Mesothelial cell of epicardium (in vitro differentiated cells): ENCODE data around the gene SNTG2. TPM values are rescaled to one million over a fixed set of nuclear protein-coding genes. Genes with fewer than 3 reads are reported as not detected.

Experiments used
- DNase-seq, 2 experiments: peaks; one replicate each; pipeline ENCODE4 v3.0.0; 2021; ENCODE audit warnings: low spot score in 2 of 2; ENCODE audit not compliant: unreplicated experiment in 2 of 2
- H3K27ac Mint-ChIP-seq: 2 replicates; pipeline ENCODE4 v1.8.0; 2021; ENCODE audit warnings: mixed read lengths
- H3K27me3 Mint-ChIP-seq: 2 replicates; pipeline ENCODE4 v1.8.0; 2021; ENCODE audit warnings: low read depth, mixed read lengths
- H3K36me3 Mint-ChIP-seq: 2 replicates; pipeline ENCODE4 v1.8.0; 2021; ENCODE audit warnings: mixed read lengths
- H3K4me1 Mint-ChIP-seq: 2 replicates; pipeline ENCODE4 v1.8.0; 2021; ENCODE audit warnings: mixed read lengths
- H3K4me3 Mint-ChIP-seq: 2 replicates; pipeline ENCODE4 v1.8.0; 2021; ENCODE audit warnings: mild to moderate bottlenecking, moderate library complexity, mixed read lengths
- H3K9me3 Mint-ChIP-seq: 2 replicates; pipeline ENCODE4 v1.8.0; 2021; ENCODE audit warnings: mixed read lengths
- CTCF ChIP-seq: fragments of 200-600 bp; sonication (generic); IDR thresholded peaks from one replicate; pipeline ENCODE4 v1.5.0; 2021; ENCODE audit warnings: antibody characterized with exemption; ENCODE audit not compliant: unreplicated experiment
- total RNA-seq: library from RNA; stranded (reverse); gene quantifications from 3 replicates; pipeline ENCODE4 v1.2.1, GENCODE V29; 2021

Gene SNTG2
- total RNA-seq, 1 donor from 2014 or later = not detected

GRCh38 chr2:1402064-1402463 lies 451.4 kb downstream of the SNTG2 start:
- Mint-ChIP-seq H3K27me3 (peaks cover 12% of the 10 kb centered on the region), H3K4me3 (no peak overlapping the region), H3K4me1 (no peaks in the 10 kb centered on the region), H3K36me3 (no peaks in the 10 kb centered on the region), H3K9me3 (peaks cover 3% of the 10 kb centered on the region), H3K27ac (no peak overlapping the region)
- no peak for DNase-seq
- no peak for TF ChIP-seq CTCF

- Mint-ChIP-seq H3K4me1 (no peaks in the 10 kb centered on the region), H3K27me3 (peaks cover 15% of the 10 kb centered on the region), H3K4me3 (no peak overlapping the region), H3K9me3 (peaks cover 3% of the 10 kb centered on the region), H3K36me3 (no peaks in the 10 kb centered on the region), H3K27ac (no peak overlapping the region)
- no peak for DNase-seq
- no peak for TF ChIP-seq CTCF
These were observed 452.9 kb downstream of the SNTG2 start for GRCh38 chr2:1403565-1403964.

GRCh38 chr2:1405124-1405523 lies 454.5 kb downstream of the SNTG2 start:
- TF ChIP-seq CTCF = no peak
- peaks cover 3% of the 10 kb centered on the region for H3K9me3 Mint-ChIP-seq
- no peak overlapping the region for H3K27ac Mint-ChIP-seq
- DNase-seq = no peak
- H3K4me3 Mint-ChIP-seq = no peak overlapping the region
- H3K36me3 Mint-ChIP-seq = no peaks in the 10 kb centered on the region
- no peaks in the 10 kb centered on the region for H3K4me1 Mint-ChIP-seq
- H3K27me3 Mint-ChIP-seq = peaks cover 9% of the 10 kb centered on the region

GRCh38 chr2:1405967-1406366 lies 455.3 kb downstream of the SNTG2 start:
- TF ChIP-seq CTCF = no peak
- no peak overlapping the region for H3K4me3 Mint-ChIP-seq
- H3K36me3 Mint-ChIP-seq = no peaks in the 10 kb centered on the region
- no peaks in the 10 kb centered on the region for H3K4me1 Mint-ChIP-seq
- H3K9me3 Mint-ChIP-seq = peaks cover 3% of the 10 kb centered on the region
- H3K27ac Mint-ChIP-seq = no peak overlapping the region
- peaks cover 8% of the 10 kb centered on the region for H3K27me3 Mint-ChIP-seq
- DNase-seq = no peak

- Mint-ChIP-seq H3K36me3 (no peaks in the 10 kb centered on the region), H3K27me3 (peaks cover 8% of the 10 kb centered on the region), H3K4me3 (no peak overlapping the region), H3K9me3 (peaks cover 3% of the 10 kb centered on the region), H3K4me1 (no peaks in the 10 kb centered on the region), H3K27ac (no peak overlapping the region)
- no peak for TF ChIP-seq CTCF
- no peak for DNase-seq
These were observed 455.8 kb downstream of the SNTG2 start for GRCh38 chr2:1406434-1406833.

GRCh38 chr2:1407950-1408675 lies 457.5 kb downstream of the SNTG2 start:
- DNase-seq = no peak
- Mint-ChIP-seq H3K27me3 (peaks cover 11% of the 10 kb centered on the region), H3K27ac (no peak overlapping the region), H3K4me1 (no peaks in the 10 kb centered on the region), H3K4me3 (no peak overlapping the region), H3K36me3 (no peaks in the 10 kb centered on the region), H3K9me3 (peaks cover 3% of the 10 kb centered on the region)
- no peak for TF ChIP-seq CTCF
